Jurkat, Clone E6-1 (cell line): ENCODE results near the gene ZSCAN1. TPM values are rescaled to one million over a fixed set of nuclear protein-coding genes. Genes with fewer than 3 reads are reported as not detected.
"Not testable (repeated sequence)": the region's sequence is repeated elsewhere in the genome, so short reads cannot be mapped to it uniquely, and the experiment has no call there.

Experiments used
- DNase-seq: peaks from one replicate; pipeline ENCODE4 v3.0.0-alpha.2; 2011; ENCODE audit warnings: low read depth, low spot score
- H3K4me3 ChIP-seq: 2 replicates; pipeline ENCODE4 v1.5.1; 2011; ENCODE audit warnings: mild to moderate bottlenecking, low read length, control low read depth, moderate library complexity
- polyA plus RNA-seq: library from polyadenylated mRNA; unstranded; fragments of >200 nt; gene quantifications from one replicate; pipeline ENCODE4 v1.2.1, GENCODE V29; 2012; ENCODE audit warnings: missing spikeins; ENCODE audit not compliant: insufficient read length, insufficient read depth

ZSCAN1 gene
- polyA plus RNA-seq: not detected

DNA sequence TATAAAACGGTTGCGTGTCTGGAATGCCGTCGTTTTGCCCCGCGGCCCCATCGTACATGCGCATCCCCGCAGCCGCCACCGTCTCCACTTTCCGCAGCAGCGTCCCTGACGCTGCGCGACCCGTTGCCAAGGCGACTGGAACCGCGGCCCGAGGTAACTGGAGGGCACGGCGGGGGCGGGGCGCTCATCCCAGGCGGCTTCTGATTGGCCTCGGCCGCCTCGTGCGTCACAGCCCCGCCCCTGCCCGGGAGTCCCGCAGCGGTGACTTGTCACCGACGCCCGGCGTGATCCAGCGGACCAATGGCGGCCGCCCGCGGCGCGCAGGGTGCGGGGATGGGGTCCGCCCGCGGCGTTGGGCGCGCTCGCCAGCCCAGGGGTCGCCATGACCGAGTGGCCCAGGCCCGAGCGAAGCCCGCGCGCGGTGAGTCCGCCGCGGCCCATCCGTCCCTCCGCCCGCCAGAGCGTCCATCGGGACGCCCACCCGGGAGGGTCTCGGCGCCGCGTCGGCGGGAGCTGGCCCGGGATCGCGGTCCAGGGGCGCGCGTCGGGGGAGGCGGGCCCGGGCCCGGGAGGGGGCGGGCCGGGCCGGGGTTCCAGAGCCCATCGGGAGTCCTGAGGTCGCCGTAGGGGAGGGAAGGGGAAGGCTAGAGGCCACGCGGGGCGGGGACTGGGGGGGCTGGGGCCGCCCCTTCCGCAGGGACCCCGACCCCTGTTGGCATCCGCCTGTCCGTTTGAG lies at the start of gene ZSCAN1:
TSS of gene ZSCAN1 (plus strand) at position 285 of the 736 bp plus-strand sequence. CDS start 3,812 bp downstream, outside the sequence.
- no peak within 1 kb of the TSS for H3K4me3 ChIP-seq
- no peak for DNase-seq

DNA sequence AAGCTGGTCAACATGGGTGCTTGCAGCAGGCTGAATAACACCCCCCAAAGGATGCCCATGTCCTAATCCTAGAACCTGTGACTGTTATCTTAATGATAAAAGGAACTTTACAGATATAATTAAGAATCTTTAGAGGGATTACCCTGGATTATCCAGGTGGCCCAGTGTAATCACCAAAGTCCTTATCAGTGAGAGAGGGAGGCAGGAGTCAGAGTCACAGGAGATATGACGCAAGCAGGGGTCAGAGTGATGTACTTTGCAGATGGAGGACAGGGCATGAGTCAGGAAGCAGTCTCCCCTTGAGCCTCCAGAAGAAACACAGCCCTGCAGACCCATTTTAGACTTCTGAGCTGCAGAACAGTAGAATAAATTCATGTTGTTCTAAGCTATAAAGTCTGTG lies 41.0 kb upstream of the ZSCAN1 start:
- H3K4me3 ChIP-seq: no peak overlapping the region
- DNase-seq: no peak

DNA sequence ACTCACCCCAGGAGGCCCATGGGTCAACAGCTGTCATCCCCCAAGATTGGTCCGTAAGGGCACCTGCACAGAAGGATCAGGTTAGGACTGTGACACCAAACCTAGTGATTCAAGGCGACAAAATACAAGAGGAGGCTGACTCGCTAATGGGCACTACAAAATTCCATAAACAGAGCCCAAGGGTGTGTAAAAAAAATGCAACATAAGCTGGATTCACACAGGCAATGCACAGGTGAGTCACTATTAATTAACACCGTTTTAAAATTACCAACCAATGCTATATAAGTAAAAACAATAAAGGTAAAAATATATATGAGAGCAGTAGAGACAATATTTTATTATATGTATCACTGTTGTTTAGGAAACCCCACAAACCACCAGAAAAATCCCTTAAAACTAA lies 33.1 kb upstream of the ZSCAN1 start:
- DNase-seq: no peak
- no peak overlapping the region for H3K4me3 ChIP-seq

- no peak for DNase-seq
- peak overlapping the region; percentile 45 for H3K4me3 ChIP-seq
Observed at GRCh38 chr19:58001895-58002369, 31.9 kb upstream of the ZSCAN1 start.

GRCh38 chr19:58002384-58003173 lies 31.2 kb upstream of the ZSCAN1 start, which contains the start of gene ZNF606:
TSS of gene ZNF606 (minus strand) at chr19:58002820. CDS start at chr19:58001319, 1,501 bp downstream.
- H3K4me3 ChIP-seq: peak within 1 kb of the TSS; percentile 45
- DNase-seq: peak; percentile 33

- no peak for DNase-seq
- H3K4me3 ChIP-seq: no peak overlapping the region
Observed at GRCh38 chr19:58003174-58003828, 30.5 kb upstream of the ZSCAN1 start.

GRCh38 chr19:58007285-58007684 lies 26.5 kb upstream of the ZSCAN1 start:
- DNase-seq: no peak
- no peak overlapping the region for H3K4me3 ChIP-seq

GRCh38 chr19:58008877-58009276 lies 24.9 kb upstream of the ZSCAN1 start:
- not testable (repeated sequence) for DNase-seq, H3K4me3 ChIP-seq

DNA sequence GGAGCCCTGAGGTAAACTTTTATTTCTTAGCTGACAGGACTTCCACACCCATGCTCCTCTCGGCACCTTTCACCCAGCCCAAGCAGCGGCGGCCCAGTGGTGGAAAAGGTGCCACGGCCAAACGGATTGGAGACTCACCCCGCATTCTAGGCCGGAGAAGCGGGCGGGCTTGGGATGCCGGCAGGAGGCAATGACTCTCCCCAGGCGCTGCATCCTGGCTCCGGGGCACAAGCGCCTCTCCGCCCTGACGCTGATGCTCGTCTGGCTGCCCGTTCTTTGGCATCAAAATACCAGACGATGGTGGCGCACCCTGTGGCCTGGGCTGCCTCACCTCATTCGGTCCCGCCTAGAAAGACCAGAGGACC lies 24.5 kb upstream of the ZSCAN1 start:
- DNase-seq: no peak
- H3K4me3 ChIP-seq: no peak overlapping the region

DNA sequence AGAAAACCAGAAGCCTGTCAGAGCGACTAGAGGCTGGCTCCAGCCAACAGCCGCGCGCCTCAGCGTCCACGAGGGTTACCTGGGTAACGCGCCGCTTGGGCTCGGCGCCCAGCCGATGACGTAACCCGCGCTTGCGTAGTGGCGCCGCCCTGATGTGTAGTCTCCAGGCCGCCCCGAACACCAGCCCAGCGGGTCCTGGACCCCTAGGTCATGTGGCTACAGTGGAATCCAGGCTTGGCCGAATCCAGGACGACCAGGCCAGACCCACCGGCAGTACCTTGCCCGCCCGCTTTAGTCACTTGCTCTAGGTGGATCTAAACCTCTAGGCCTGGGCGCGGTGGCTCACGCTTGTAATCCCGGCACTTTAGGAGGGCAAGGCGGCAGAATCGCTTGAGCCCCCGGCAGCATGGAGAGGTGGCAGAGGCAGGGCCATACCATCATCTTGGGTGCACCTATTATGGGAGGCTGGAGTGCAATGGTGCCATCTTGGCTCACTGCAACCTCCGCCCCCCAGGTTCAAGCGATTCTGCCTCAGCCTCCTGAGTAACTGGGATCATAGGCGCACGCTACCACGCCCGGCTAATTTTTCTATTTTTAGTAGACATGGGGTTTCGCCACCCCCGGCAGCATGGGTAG lies 24.0 kb upstream of the ZSCAN1 start:
- no peak for DNase-seq
- no peak overlapping the region for H3K4me3 ChIP-seq

DNA sequence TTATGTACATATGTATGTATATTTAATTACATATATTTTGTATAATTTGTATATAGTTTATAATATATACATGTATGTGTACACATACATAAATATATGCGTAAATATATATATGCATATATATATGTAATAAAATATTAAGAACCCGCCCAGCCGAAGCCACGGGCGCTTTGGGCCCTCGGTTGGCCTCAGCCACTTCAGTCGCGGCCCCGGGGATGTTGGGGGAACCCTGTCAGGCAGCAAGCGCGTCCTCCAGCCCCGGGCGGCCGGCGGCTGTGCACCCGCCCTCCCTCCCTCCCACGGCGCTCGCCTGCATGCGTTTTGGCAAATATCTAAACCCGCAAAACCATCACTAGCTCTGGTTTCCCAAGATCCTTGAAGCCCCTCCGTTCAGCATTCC lies 23.3 kb upstream of the ZSCAN1 start:
- no peak for DNase-seq
- H3K4me3 ChIP-seq: no peak overlapping the region

- no peak overlapping the region for H3K4me3 ChIP-seq
Observed at GRCh38 chr19:58014141-58014540, 19.7 kb upstream of the ZSCAN1 start.

GRCh38 chr19:58020129-58020528 lies 13.7 kb upstream of the ZSCAN1 start:
- no peak overlapping the region for H3K4me3 ChIP-seq
- DNase-seq: no peak

More at GRCh38 chr19:58014141-58014540, 19.7 kb upstream of the ZSCAN1 start:
- no peak for DNase-seq

DNA sequence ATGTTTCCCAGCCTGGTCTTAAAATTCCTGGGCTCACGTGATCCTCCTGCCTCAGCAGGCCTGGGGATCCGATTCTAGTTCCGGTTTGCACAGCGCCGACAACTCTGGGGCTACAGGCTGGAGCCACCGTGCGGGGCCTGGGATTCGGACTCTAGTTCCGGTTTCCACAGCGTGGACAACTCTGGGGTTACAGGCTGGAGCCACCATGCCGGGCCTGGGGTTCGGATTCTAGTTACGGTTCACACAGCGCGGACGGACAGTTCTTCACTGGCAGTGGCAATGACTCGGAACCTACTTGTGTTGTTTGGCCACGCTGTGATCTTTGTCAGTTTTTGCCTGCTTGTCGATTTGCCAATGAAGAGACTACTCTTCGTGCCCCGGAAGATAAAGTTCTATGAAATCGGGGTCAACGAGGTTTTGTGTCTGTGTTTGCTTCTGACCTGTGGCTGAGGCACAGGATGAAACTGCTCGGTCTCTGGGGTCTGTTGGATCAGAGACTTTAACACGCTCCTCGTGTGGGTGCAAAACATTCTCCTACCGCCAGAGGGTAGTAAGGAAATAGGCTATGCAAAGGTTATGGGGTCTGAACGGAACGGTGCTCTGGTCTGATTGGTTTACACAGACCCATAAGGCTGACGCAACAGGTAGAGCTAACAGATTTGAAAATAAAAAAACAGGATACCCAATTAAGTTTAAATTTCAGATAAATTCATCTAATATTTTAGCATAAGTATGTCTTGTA lies 12.1 kb upstream of the ZSCAN1 start:
- no peak overlapping the region for H3K4me3 ChIP-seq
- DNase-seq: peak; percentile 4

GRCh38 chr19:58022283-58022660 lies 11.6 kb upstream of the ZSCAN1 start:
- DNase-seq: no peak
- H3K4me3 ChIP-seq: no peak overlapping the region

DNA sequence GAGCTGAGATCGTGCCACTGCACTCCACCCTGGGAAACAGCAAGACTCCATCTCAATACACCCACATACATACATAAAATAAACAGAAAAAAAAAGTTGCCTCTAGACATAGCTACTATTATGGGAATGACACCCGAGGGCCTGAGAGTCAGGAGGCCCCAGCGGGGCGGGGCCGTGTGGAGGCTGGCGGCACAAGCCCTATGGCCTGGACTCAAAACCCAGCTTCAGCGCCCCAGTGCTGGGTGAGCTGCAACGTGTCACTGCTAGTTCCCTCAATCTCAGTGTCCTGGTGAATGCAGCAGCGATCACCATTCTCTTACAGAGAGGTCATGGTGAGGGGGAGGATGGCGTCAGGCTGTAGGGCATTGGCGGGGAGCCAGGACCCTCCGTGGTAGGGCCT lies 9.2 kb upstream of the ZSCAN1 start:
- no peak overlapping the region for H3K4me3 ChIP-seq
- DNase-seq: no peak

DNA sequence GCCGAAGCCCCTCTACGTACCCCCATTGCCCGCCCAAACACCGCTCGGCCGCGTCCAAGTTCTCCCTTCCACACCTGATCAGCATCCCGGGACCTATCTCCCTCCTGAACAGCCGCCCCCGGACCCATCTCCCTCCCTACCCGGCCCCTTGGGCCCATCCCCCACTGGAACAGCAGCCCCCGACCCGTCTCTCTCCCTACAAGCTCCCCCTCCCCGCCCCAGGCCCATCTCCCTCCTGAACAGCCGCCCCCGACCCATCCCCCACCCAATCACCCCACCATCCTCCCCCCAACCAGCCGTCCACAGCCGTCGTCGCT lies 610 bp downstream of the ZSCAN1 start:
- H3K4me3 ChIP-seq: no peak overlapping the region
- no peak for DNase-seq

DNA sequence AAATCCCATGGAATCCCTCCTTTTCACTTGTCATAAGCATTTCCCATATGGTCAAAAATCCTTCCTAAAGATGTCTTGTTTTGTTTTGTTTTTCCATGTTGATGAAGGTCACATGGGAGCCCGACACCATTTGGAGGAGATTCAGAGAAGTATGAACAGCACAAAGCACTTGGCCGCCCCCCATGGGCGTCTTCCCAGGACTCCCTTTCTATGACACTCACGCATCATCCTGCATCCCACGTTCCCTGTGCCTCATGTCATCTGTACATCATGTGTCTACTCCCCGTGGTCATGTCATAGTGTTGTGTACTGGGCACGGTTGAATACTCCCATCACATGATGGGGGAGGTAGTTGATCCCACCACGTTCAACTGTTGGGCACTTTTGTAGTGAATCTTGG lies 2.0 kb downstream of the ZSCAN1 start:
- DNase-seq: no peak
- no peak overlapping the region for H3K4me3 ChIP-seq
